HepG2 (cell line): ENCODE results near the gene TMEM198. TPM values are rescaled to one million over a fixed set of nuclear protein-coding genes. Genes with fewer than 3 reads are reported as not detected.
A peak's percentile ranks its signal among the peaks of the same experiment; 100 is the strongest.

ENCODE experiments used
- BCL6 ChIP-seq: IDR thresholded peaks from 2 replicates; pipeline ENCODE4 v1.6.1; 2016; ENCODE audit warnings: missing genetic modification reagents, missing compliant biosample characterization
- CCDC6 ChIP-seq: sonication (generic); formaldehyde crosslinking; IDR thresholded peaks from 2 replicates; pipeline ENCODE4 v1.8.1; 2022; ENCODE audit warnings: mild to moderate bottlenecking, missing genetic modification reagents, moderate library complexity
- FOXK1 ChIP-seq: sonication (generic); formaldehyde crosslinking; IDR thresholded peaks from 2 replicates; pipeline ENCODE4 v1.4.0; 2020; ENCODE audit warnings: low read depth, missing genetic modification reagents, borderline replicate concordance
- HMGXB3 ChIP-seq: sonication (generic); formaldehyde crosslinking; IDR thresholded peaks from 2 replicates; pipeline ENCODE4 v1.4.0; 2020; ENCODE audit warnings: missing genetic modification reagents, borderline replicate concordance
- HNF4G ChIP-seq, 2 experiments: sonication (generic) in 1 of 2; formaldehyde crosslinking in 1 of 2; IDR thresholded peaks; 2 replicates each; pipeline versions ENCODE4 v1.4.0 to v1.6.1; 2011 to 2020; ENCODE audit warnings: borderline replicate concordance in 2 of 2, low read depth in 2 of 2, mild to moderate bottlenecking in 2 of 2, low read length in 1 of 2, missing genetic modification reagents in 1 of 2, moderate library complexity in 1 of 2
- JUNB ChIP-seq: sonication (generic); formaldehyde crosslinking; IDR thresholded peaks from 2 replicates; pipeline ENCODE4 v1.8.0; 2022; ENCODE audit warnings: missing genetic modification reagents, mild to moderate bottlenecking, borderline replicate concordance
- MAX ChIP-seq: IDR thresholded peaks from 2 replicates; pipeline ENCODE4 v1.6.1; 2012; ENCODE audit warnings: inconsistent platforms
- MLX ChIP-seq: IDR thresholded peaks from 2 replicates; pipeline ENCODE4 v1.6.1; 2016
- MYNN ChIP-seq: sonication (generic); formaldehyde crosslinking; IDR thresholded peaks from 2 replicates; pipeline ENCODE4 v1.4.0; 2020; ENCODE audit warnings: mild to moderate bottlenecking, low read depth, missing genetic modification reagents
- PATZ1 ChIP-seq: sonication (generic); formaldehyde crosslinking; IDR thresholded peaks from 2 replicates; pipeline ENCODE4 v1.4.0; 2020; ENCODE audit warnings: missing genetic modification reagents
- SALL1 ChIP-seq: sonication (generic); formaldehyde crosslinking; IDR thresholded peaks from 2 replicates; pipeline ENCODE4 v1.8.0; 2022; ENCODE audit warnings: mild to moderate bottlenecking, missing genetic modification reagents
- SMAD1 ChIP-seq: sonication (generic); formaldehyde crosslinking; IDR thresholded peaks from 2 replicates; pipeline ENCODE4 v1.4.0; 2020; ENCODE audit warnings: missing genetic modification reagents, low read depth, mild to moderate bottlenecking, borderline replicate concordance
- SOX6 ChIP-seq, 2 experiments: fragments of 450-650 bp in 1 of 2; sonication (generic) in 1 of 2; formaldehyde crosslinking in 1 of 2; IDR thresholded peaks; 2 replicates each; pipeline versions ENCODE4 v1.4.0 to v1.6.1; 2017 to 2020; ENCODE audit warnings: antibody characterized with exemption in 1 of 2, mild to moderate bottlenecking in 1 of 2, missing genetic modification reagents in 1 of 2
- SRSF9 ChIP-seq: fragments of 200-400 bp; formaldehyde crosslinking; IDR thresholded peaks from 2 replicates; pipeline ENCODE4 v1.6.1; 2018; ENCODE audit warnings: borderline replicate concordance, mild to moderate bottlenecking, low read depth, low read length; ENCODE audit not compliant: insufficient read depth, poor library complexity, severe bottlenecking
- SUZ12 ChIP-seq: fragments of 150-350 bp; IDR thresholded peaks from 2 replicates; pipeline ENCODE4 v1.6.1; 2014; ENCODE audit warnings: low read depth, low read length
- THAP11 ChIP-seq: IDR thresholded peaks from 2 replicates; pipeline ENCODE4 v1.6.1; 2016; ENCODE audit warnings: missing biosample characterization, missing genetic modification reagents
- ZNF232 ChIP-seq: sonication (generic); formaldehyde crosslinking; IDR thresholded peaks from 2 replicates; pipeline ENCODE4 v1.4.0; 2020; ENCODE audit warnings: missing genetic modification reagents, borderline replicate concordance
- ZNF281 ChIP-seq: sonication (generic); formaldehyde crosslinking; IDR thresholded peaks from 2 replicates; pipeline ENCODE4 v1.4.0; 2020; ENCODE audit warnings: missing genetic modification reagents, borderline replicate concordance
- polyA plus RNA-seq, 8 experiments: library from polyadenylated mRNA; depleted of rRNA in 3 of 8; stranded (reverse) in 7 of 8; unstranded in 1 of 8; fragments of >200 nt; fragmentation: Illumina TruSeq in 4 of 8; extraction: Trizol in 4 of 8; gene quantifications; 2 replicates each; pipeline versions ENCODE4 v1.2.1 to v1.2.3, GENCODE V29; 2011 to 2016; ENCODE audit warnings: low read depth in 4 of 8, missing spikeins in 1 of 8, mixed read lengths in 1 of 8; ENCODE audit not compliant: insufficient read depth in 1 of 8
- total RNA-seq, 5 experiments: library from RNA; depleted of rRNA; stranded (reverse); fragments of >200 nt; fragmentation: Illumina TruSeq; extraction: Trizol; gene quantifications; 2 replicates each; pipeline ENCODE4 v1.2.3, GENCODE V29; 2016; ENCODE audit warnings: low read depth in 1 of 5

TMEM198 gene
- total and polyA plus RNA-seq, 2 of the 13 experiments (the other 11 are each of a cell fraction or from before 2014, with no cell fraction given) = 17.3 to 23.5 TPM

- no peak for TF ChIP-seq SOX6 (IDR thresholded peaks at IDR 0.05)
- TF ChIP-seq SOX6 (CRISPR knock-in tag; IDR thresholded peaks at IDR 0.05) = peak; percentile 75; the same call in 1 of the 2 replicates
- peak; percentile 85 for TF ChIP-seq HNF4G (IDR thresholded peaks at IDR 0.05; ENCODE audit: borderline replicate concordance, low read depth, low read length)
- peak; percentile 83; the same call in 1 of the 2 replicates for TF ChIP-seq HNF4G (CRISPR knock-in tag; IDR thresholded peaks at IDR 0.05; ENCODE audit: borderline replicate concordance, low read depth)
- peak; percentile 73; the same call in 1 of the 2 replicates for TF ChIP-seq FOXK1 (CRISPR knock-in tag)
- TF ChIP-seq MYNN (CRISPR knock-in tag) = no peak
- peak; percentile 56; the same call in 1 of the 2 replicates for TF ChIP-seq BCL6 (CRISPR knock-in tag)
- TF ChIP-seq MLX (CRISPR knock-in tag) = peak; percentile 100
- TF ChIP-seq SALL1 (CRISPR knock-in tag) = peak; percentile 87
- TF ChIP-seq ZNF232 (CRISPR knock-in tag) = no peak
- TF ChIP-seq JUNB (CRISPR knock-in tag) = no peak
- TF ChIP-seq SRSF9 = no peak
- TF ChIP-seq SUZ12 = no peak
- 0 out of 2 replicates have a peak, but pooled peaks have one; percentile 82 for TF ChIP-seq CCDC6
- peak; percentile 68; the same call in 1 of the 2 replicates for TF ChIP-seq HMGXB3 (CRISPR knock-in tag)
- TF ChIP-seq PATZ1 (CRISPR knock-in tag) = peak; percentile 81
- TF ChIP-seq SMAD1 = no peak
- TF ChIP-seq ZNF281 (CRISPR knock-in tag) = peak; percentile 84
- peak; percentile 72 for TF ChIP-seq THAP11 (CRISPR knock-in tag)
- TF ChIP-seq MAX = peak; percentile 51; the same call in 1 of the 2 replicates
Measured at GRCh38 chr2:219545943-219546352, 2.1 kb downstream of the TMEM198 start (continued).
